Activated CD4-positive, alpha-beta memory T cell treated with anti-CD3 and anti-CD28 coated beads for 36 hours (primary cell): ENCODE results near the gene SND1. TPM values are rescaled to one million over a fixed set of nuclear protein-coding genes. Genes with fewer than 3 reads are reported as not detected.
"Not testable (repeated sequence)": the region's sequence is repeated elsewhere in the genome, so short reads cannot be mapped to it uniquely, and the experiment has no call there.

Experiments
- CTCF ChIA-PET: fragments of 350-600 bp; sonication (Branson Sonifier 250); formaldehyde crosslinking; loops from one replicate; lab custom pipeline; 2021; ENCODE audit warnings: antibody characterized with exemption, inconsistent platforms; lab: Charles Lee
- POLR2A ChIA-PET: fragments of 350-600 bp; sonication (Branson Sonifier 250); formaldehyde crosslinking; loops from one replicate; lab custom pipeline; 2021; ENCODE audit warnings: antibody characterized with exemption; lab: Charles Lee
- DNase-seq: peaks from one replicate; pipeline ENCODE4 v3.0.0-alpha.2; 2020
- H3K27ac Mint-ChIP-seq: one replicate; pipeline ENCODE4 v1.8.0; 2021; ENCODE audit warnings: mixed read lengths
- H3K27me3 Mint-ChIP-seq: one replicate; pipeline ENCODE4 v1.8.0; 2021; ENCODE audit warnings: mixed read lengths
- H3K36me3 Mint-ChIP-seq: one replicate; pipeline ENCODE4 v1.8.0; 2021; ENCODE audit warnings: mixed read lengths
- H3K4me1 Mint-ChIP-seq: one replicate; pipeline ENCODE4 v1.8.0; 2021; ENCODE audit warnings: low read depth, mixed read lengths
- H3K4me3 Mint-ChIP-seq: one replicate; pipeline ENCODE4 v1.8.0; 2021; ENCODE audit warnings: mild to moderate bottlenecking, mixed read lengths
- H3K9me3 Mint-ChIP-seq: one replicate; pipeline ENCODE4 v1.8.0; 2021; ENCODE audit warnings: mixed read lengths
- intact Hi-C: fragments of 100-400 bp; cut with micrococcal nuclease; formaldehyde crosslinking; loops from one replicate; pipeline ENCODE4 v1.15.1; 2023
- total RNA-seq, 2 experiments: library from RNA; stranded (reverse); gene quantifications; one replicate each; pipeline ENCODE4 v1.2.3, GENCODE V29; 2021

Gene SND1
- total RNA-seq, 2 experiments from 2014 or later: 208 to 235 TPM

DNA sequence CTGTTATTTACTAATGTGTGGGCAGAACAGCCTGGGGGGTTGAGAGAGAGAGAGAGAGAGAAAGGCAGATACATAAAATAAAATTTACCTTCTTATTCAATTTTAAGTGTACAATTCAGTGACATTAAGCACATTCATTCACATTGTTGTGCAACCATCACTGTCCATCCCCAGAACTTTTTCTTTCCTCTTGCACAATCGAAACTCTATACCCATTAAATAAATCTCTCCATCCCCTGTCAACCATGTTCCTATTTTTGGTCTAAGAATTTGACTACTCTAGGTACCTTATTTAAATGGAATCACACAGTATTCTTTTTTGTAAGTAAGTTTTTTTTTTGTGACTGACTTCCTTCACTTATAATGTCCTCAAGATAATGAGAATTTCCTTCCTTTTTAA, 181.6 kb downstream of the SND1 start:
- ChIA-PET POLR2A (no interaction called here), CTCF (no interaction called here)
- no peak for DNase-seq
- Mint-ChIP-seq H3K27ac (no peak overlapping the region), H3K36me3 (peaks cover 46% of the 10 kb centered on the region), H3K9me3 (peaks cover 14% of the 10 kb centered on the region), H3K4me3 (no peak overlapping the region), H3K27me3 (no peaks in the 10 kb centered on the region), H3K4me1 (peaks cover 8% of the 10 kb centered on the region)
- intact Hi-C loops: no loop called here

GRCh38 chr7:127835679-127836078, 183.7 kb downstream of the SND1 start:
- DNase-seq: no peak
- POLR2A ChIA-PET: no interaction called here
- CTCF ChIA-PET: no interaction called here
- Mint-ChIP-seq H3K9me3 (peaks cover 14% of the 10 kb centered on the region), H3K4me1 (peaks cover 3% of the 10 kb centered on the region), H3K27me3 (no peaks in the 10 kb centered on the region), H3K4me3 (no peak overlapping the region), H3K36me3 (peaks cover 47% of the 10 kb centered on the region), H3K27ac (no peak overlapping the region)
- intact Hi-C loops: no loop called here

DNA sequence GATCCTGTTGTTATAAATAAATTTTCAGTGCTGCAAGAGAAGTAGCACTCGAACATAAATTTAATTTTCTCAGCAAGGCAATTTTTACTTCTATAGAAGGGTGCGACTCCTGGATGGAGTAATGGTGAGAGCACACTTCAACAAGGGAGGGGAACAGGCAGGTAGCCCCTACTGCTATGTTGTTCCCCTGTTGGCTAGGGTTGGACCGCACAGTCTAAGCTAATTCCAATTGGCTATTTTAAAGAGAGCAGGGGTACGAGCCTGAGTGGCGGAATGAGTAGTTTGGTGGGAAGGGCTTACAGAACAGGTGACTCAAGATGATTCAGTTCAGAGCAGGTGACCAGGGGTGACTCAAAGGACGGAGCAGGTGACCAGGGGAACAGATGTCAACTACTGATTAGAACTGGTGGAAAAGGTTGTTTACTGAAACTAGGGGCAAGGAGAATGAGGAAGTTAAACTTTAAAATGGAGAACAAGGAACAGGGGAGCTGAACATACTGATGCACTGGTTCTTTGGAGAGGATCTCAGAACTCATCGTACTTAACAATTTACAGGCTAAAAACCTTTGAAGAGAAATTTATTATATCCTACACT, 185.9 kb downstream of the SND1 start:
- intact Hi-C loops, H3K27me3 Mint-ChIP-seq, H3K27ac Mint-ChIP-seq, DNase-seq, CTCF ChIA-PET, POLR2A ChIA-PET, H3K4me3 Mint-ChIP-seq, H3K4me1 Mint-ChIP-seq: not testable (repeated sequence)
- peaks cover 14% of the 10 kb centered on the region for H3K9me3 Mint-ChIP-seq
- peaks cover 39% of the 10 kb centered on the region for H3K36me3 Mint-ChIP-seq

- H3K4me1 Mint-ChIP-seq: peaks cover 7% of the 10 kb centered on the region
- no peak overlapping the region for H3K27ac Mint-ChIP-seq
- DNase-seq: no peak
- POLR2A ChIA-PET: no interaction called here
- intact Hi-C loops: no loop called here
- H3K4me3 Mint-ChIP-seq: no peak overlapping the region
- CTCF ChIA-PET: no interaction called here
- H3K27me3 Mint-ChIP-seq: no peaks in the 10 kb centered on the region
- H3K36me3 Mint-ChIP-seq: peaks cover 41% of the 10 kb centered on the region
- peaks cover 14% of the 10 kb centered on the region for H3K9me3 Mint-ChIP-seq
Observed at GRCh38 chr7:127838816-127839415, 186.9 kb downstream of the SND1 start.

DNA sequence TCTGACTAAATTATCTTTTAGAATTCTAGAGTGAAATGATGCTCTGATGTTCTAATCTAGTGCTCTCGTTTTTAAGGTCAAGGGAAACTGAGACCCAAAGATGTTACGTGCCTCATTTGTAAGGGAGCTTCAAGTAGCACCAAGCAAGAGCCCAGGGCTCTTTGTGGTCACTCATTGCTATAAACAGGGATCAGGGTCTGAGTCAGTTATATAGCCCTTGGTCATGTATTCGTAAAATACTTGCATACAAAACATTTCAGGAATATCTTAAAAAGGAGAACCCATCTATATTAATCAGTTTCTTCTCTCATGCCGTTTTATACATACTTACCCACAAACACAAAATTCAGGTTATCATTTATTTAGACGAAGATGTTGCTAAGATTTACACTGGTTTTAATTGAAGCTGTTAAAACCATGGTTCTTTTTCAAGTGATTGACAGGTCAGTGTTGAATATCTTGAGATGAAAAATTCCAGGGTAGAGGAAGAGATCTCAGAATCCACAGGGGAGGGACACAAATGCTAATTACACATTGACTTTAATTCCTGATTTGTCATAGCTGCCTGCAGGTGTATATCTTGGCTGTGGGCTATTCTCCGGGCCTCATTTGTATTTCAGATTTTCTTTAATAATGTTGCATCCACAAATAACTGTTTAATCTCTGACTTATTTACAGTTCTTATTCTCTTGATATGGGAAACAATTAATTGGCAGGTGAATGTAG, 188.4 kb downstream of the SND1 start:
- H3K36me3 Mint-ChIP-seq: peaks cover 45% of the 10 kb centered on the region
- peaks cover 14% of the 10 kb centered on the region for H3K9me3 Mint-ChIP-seq
- H3K27me3 Mint-ChIP-seq: no peaks in the 10 kb centered on the region
- ChIA-PET CTCF (interaction anchor here (0.6 to 0.9 kb wide), 2 partner anchors 25 to 132 kb away, joined by 3 to 4 read pairs; no protein-coding TSS in a partner anchor), POLR2A (no interaction called here)
- DNase-seq: no peak
- no peak overlapping the region for H3K27ac Mint-ChIP-seq
- peaks cover 7% of the 10 kb centered on the region for H3K4me1 Mint-ChIP-seq
- intact Hi-C loops: no loop called here
- no peak overlapping the region for H3K4me3 Mint-ChIP-seq

- no peak overlapping the region for H3K4me3 Mint-ChIP-seq
- H3K27ac Mint-ChIP-seq: no peak overlapping the region
- POLR2A ChIA-PET: no interaction called here
- H3K9me3 Mint-ChIP-seq: no peaks in the 10 kb centered on the region
- CTCF ChIA-PET: no interaction called here
- H3K4me1 Mint-ChIP-seq: peaks cover 11% of the 10 kb centered on the region
- intact Hi-C loops: no loop called here
- no peak for DNase-seq
- peaks cover 39% of the 10 kb centered on the region for H3K36me3 Mint-ChIP-seq
- no peaks in the 10 kb centered on the region for H3K27me3 Mint-ChIP-seq
Observed at GRCh38 chr7:127844165-127844564, 192.2 kb downstream of the SND1 start.

DNA sequence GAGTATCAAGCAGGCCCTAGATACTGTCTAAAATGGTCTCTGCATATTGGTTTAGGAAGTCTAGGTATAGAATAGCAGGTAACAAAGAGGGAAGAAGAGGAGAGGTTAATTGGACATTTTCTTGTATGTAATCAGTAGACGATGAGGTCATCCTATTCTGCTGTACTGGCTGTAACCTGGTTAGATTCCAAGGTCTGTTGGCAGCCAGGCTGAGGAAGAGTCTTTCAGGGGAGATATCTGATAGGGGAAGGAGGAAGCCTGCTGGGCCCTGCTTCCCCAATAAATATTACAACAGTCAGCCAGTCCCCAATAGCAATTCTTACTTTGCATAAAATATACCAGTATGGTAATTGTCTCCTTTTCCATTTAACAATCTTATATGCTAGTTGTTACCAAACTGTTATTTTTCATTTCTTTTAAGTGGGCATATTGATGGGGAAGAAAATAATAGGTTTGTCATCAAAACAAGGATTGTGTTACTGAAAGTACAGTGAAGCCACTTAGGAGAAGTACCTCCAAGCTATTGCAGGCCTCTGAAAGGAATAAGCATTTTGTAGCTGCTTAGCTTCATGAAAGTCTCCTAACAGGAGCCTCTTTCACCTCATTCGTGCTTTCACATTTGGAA, 192.8 kb downstream of the SND1 start:
- Mint-ChIP-seq H3K9me3 (no peaks in the 10 kb centered on the region), H3K27ac (no peak overlapping the region), H3K4me3 (no peak overlapping the region), H3K4me1 (peaks cover 17% of the 10 kb centered on the region), H3K36me3 (peaks cover 45% of the 10 kb centered on the region), H3K27me3 (no peaks in the 10 kb centered on the region)
- DNase-seq: no peak
- ChIA-PET POLR2A (no interaction called here), CTCF (no interaction called here)
- intact Hi-C loops: no loop called here

- no peaks in the 10 kb centered on the region for H3K27me3 Mint-ChIP-seq
- ChIA-PET CTCF (no interaction called here), POLR2A (no interaction called here)
- DNase-seq: no peak
- H3K27ac Mint-ChIP-seq: no peak overlapping the region
- H3K9me3 Mint-ChIP-seq: no peaks in the 10 kb centered on the region
- H3K36me3 Mint-ChIP-seq: peaks cover 47% of the 10 kb centered on the region
- intact Hi-C loops: no loop called here
- no peak overlapping the region for H3K4me3 Mint-ChIP-seq
- peaks cover 26% of the 10 kb centered on the region for H3K4me1 Mint-ChIP-seq
Observed at GRCh38 chr7:127845522-127846214, 193.7 kb downstream of the SND1 start.

DNA sequence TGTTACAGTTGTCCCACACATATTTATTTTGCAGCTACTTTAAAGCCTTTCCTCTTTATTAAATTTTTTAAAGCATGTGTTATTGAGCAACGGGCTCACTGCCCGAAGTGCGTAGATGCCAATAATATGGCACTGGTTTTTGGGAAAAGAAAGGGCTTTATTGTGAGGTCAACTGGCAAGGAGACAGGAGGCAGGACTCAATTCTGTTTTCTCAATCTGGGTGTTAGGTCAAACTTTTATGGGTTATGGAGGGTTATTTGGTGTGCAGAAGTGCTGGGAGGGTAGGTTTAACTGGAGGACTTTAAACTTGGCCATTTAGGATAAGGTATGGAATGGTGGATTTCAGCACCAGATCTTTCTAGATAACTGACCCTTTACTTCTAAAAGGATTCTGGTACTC, 195.6 kb downstream of the SND1 start:
- H3K9me3 Mint-ChIP-seq: no peaks in the 10 kb centered on the region
- H3K27me3 Mint-ChIP-seq: no peaks in the 10 kb centered on the region
- POLR2A ChIA-PET: no interaction called here
- H3K4me3 Mint-ChIP-seq: no peak overlapping the region
- peaks cover 46% of the 10 kb centered on the region for H3K36me3 Mint-ChIP-seq
- intact Hi-C loops: no loop called here
- H3K27ac Mint-ChIP-seq: no peak overlapping the region
- no peak for DNase-seq
- CTCF ChIA-PET: no interaction called here
- peaks cover 29% of the 10 kb centered on the region for H3K4me1 Mint-ChIP-seq

DNA sequence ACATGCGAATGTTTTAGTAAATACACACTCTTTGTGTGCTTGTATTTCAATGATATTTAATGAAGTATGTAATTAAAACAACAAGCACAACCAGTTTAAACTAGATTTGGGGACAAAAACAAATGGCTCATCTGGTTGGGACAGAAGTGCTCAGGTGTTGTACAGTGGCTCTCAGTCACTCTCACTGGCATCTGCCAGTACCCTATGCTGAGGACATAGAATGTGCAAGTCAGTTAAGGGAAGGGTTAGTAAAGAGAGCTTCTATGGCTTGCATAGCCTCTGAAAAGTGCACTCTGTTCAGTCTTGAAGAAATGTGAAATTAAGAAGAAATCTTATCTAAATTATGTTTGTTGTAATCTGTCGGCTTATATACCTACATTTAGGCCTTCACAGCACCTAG, 196.2 kb downstream of the SND1 start:
- no peak for DNase-seq
- intact Hi-C loops: no loop called here
- Mint-ChIP-seq H3K4me1 (peaks cover 35% of the 10 kb centered on the region), H3K27ac (no peak overlapping the region), H3K27me3 (no peaks in the 10 kb centered on the region), H3K9me3 (no peaks in the 10 kb centered on the region), H3K4me3 (no peak overlapping the region), H3K36me3 (peaks cover 45% of the 10 kb centered on the region)
- ChIA-PET CTCF (interaction anchor here (0.9 kb wide), 1 partner anchor 140 kb away, joined by 3 read pairs; no protein-coding TSS in a partner anchor), POLR2A (no interaction called here)

DNA sequence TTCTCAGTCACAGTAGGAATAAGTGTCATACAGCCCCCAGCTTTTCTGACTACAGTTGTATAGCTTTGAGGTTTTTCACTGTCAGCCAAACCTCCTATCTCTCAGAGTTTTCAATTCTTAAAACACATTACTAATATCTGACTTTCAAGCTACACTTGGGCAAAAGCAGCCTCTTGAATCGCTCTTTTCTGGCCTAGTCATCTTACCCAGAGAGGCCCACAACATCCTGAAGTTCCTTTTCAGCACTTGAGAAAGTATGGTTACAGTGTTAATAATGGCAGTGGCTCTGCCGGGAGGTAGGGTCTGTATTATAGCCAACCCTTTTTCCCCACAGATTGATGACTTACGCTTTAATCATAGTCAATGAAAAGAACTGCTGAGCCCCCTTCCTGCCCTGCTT, 198.2 kb downstream of the SND1 start:
- Mint-ChIP-seq H3K9me3 (no peaks in the 10 kb centered on the region), H3K4me1 (peaks cover 45% of the 10 kb centered on the region), H3K27me3 (no peaks in the 10 kb centered on the region), H3K27ac (peak overlapping the region; percentile 79), H3K4me3 (no peak overlapping the region), H3K36me3 (peaks cover 34% of the 10 kb centered on the region)
- POLR2A ChIA-PET: interaction anchor here (0.7 to 2.5 kb wide), 5 partner anchors 14 to 58 kb away, joined by 3 to 16 read pairs (median 5); no protein-coding TSS in a partner anchor
- CTCF ChIA-PET: interaction anchor here (1.1 to 1.6 kb wide), 3 partner anchors 48 to 58 kb away, joined by 3 read pairs; no protein-coding TSS in a partner anchor
- intact Hi-C loops: loop anchor here (1.0 to 10.0 kb wide), 10 partner anchors 30 to 455 kb away; partner anchors contain the start of genes ARF5, SND1 and ZNF800
- DNase-seq: peak; percentile 61
